ENCODE results near the gene P2RX7. TPM values are rescaled to one million over a fixed set of nuclear protein-coding genes. Genes with fewer than 3 reads are reported as not detected.

The P2RX7 gene
- polyA plus RNA-seq, 3 donors: 12.3 to 66.3 (median 20.5) TPM

DNA sequence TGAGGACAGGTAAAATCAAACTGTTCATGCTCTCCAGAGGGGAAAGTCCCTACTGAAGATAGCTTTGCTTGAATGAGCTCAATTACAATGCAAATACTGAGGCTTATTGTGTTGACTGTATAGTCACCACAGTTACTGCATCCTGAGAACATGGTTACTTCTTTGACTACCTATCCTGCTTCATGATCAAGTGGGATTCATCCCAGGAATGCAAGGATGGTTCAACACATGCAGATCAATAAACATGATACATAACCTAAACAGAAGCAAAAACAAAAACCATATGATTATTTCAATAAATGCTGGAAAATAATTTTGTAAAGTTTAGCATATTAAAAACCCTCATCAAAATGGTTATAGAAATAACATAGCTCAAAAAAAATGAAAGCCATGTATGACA, 32.9 kb upstream of the P2RX7 start:
- H3K27ac ChIP-seq (ENCODE audit: low read depth in 1 of 2, low read length in 2 of 2): no peak overlapping the region

GRCh38 chr12:121102307-121102706, 30.4 kb upstream of the P2RX7 start:
- peaks cover 21 to 35% (median 28%) of the 10 kb centered on the region in 7 donors for H3K9me3 Mint-ChIP-seq
- intact Hi-C loops (cut with micrococcal nuclease): loop anchor here in 1 of 2 donors (10.0 kb wide), 1 partner anchor 458 kb away; the partner anchor contains the start of gene CABP1
- no peak overlapping the region for H3K27ac Mint-ChIP-seq
- H3K4me2 ChIP-seq (replicated peaks; ENCODE audit: extremely low read depth, low read length, poor library complexity, severe bottlenecking): no peak overlapping the region
- no peak overlapping the region for H3K9ac ChIP-seq (ENCODE audit: insufficient read depth, low read length, poor library complexity, severe bottlenecking)
- WGBS (ENCODE audit: insufficient coverage): no CpG with 5 or more reads among the region's 1 CpG
- H3K9me3 ChIP-seq (replicated peaks in 1 of 2; ENCODE audit: control insufficient read depth in 1 of 2, insufficient read depth in 1 of 2, low read length in 2 of 2): peaks cover 15 to 19% of the 10 kb centered on the region in 2 donors
- H3K27me3 ChIP-seq (ENCODE audit: control insufficient read depth in 2 of 2, insufficient read depth in 2 of 2, low read length in 2 of 2): no peaks in the 10 kb centered on the region
- H3K27ac ChIP-seq (ENCODE audit: low read depth in 1 of 2, low read length in 2 of 2): no peak overlapping the region
- H3K36me3 ChIP-seq (replicated peaks in 1 of 2; ENCODE audit: control insufficient read depth in 1 of 2, insufficient read depth in 2 of 2, low read length in 2 of 2): no peaks in the 10 kb centered on the region
- no peaks in the 10 kb centered on the region for H3K36me3 Mint-ChIP-seq
- no peaks in the 10 kb centered on the region for H3K4me1 ChIP-seq (ENCODE audit: control insufficient read depth in 1 of 2, insufficient read depth in 2 of 2, low read length in 2 of 2)
- no peak for DNase-seq
- no peaks in the 10 kb centered on the region for H3K4me1 Mint-ChIP-seq
- no peak overlapping the region for H2AFZ ChIP-seq (ENCODE audit: insufficient read depth, low read depth, low read length, poor library complexity, severe bottlenecking)
- no peak overlapping the region for H3K4me3 Mint-ChIP-seq
- TF ChIP-seq, protein P1, sequence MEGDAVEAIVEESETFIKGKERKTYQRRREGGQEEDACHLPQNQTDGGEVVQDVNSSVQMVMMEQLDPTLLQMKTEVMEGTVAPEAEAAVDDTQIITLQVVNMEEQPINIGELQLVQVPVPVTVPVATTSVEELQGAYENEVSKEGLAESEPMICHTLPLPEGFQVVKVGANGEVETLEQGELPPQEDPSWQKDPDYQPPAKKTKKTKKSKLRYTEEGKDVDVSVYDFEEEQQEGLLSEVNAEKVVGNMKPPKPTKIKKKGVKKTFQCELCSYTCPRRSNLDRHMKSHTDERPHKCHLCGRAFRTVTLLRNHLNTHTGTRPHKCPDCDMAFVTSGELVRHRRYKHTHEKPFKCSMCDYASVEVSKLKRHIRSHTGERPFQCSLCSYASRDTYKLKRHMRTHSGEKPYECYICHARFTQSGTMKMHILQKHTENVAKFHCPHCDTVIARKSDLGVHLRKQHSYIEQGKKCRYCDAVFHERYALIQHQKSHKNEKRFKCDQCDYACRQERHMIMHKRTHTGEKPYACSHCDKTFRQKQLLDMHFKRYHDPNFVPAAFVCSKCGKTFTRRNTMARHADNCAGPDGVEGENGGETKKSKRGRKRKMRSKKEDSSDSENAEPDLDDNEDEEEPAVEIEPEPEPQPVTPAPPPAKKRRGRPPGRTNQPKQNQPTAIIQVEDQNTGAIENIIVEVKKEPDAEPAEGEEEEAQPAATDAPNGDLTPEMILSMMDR (IDR thresholded peaks at IDR 0.05): no peak
- no peak overlapping the region for H3K4me3 ChIP-seq (replicated peaks in 1 of 3; ENCODE audit: low read depth in 2 of 3, low read length in 3 of 3)
- H3K27me3 Mint-ChIP-seq (ENCODE audit: low read depth in 3 of 3): peaks cover 0 to 1% (median 1%) of the 10 kb centered on the region in 3 donors
- H4K20me1 ChIP-seq (ENCODE audit: insufficient read depth, low read length): no peaks in the 10 kb centered on the region
- no peaks in the 10 kb centered on the region for H3K79me2 ChIP-seq (ENCODE audit: insufficient read depth, low read length)

More for the DNA sequence above, 32.9 kb upstream of the P2RX7 start:
- Histone ChIP-seq H3K4me3 (replicated peaks in 1 of 3; ENCODE audit: low read depth in 2 of 3, low read length in 3 of 3) (no peak overlapping the region), H3K36me3 (replicated peaks in 1 of 2; ENCODE audit: control insufficient read depth in 1 of 2, insufficient read depth in 2 of 2, low read length in 2 of 2) (no peaks in the 10 kb centered on the region), H3K79me2 (ENCODE audit: insufficient read depth, low read length) (no peaks in the 10 kb centered on the region), H2AFZ (ENCODE audit: insufficient read depth, low read depth, low read length, poor library complexity, severe bottlenecking) (no peak overlapping the region), H4K20me1 (ENCODE audit: insufficient read depth, low read length) (no peaks in the 10 kb centered on the region), H3K4me1 (ENCODE audit: control insufficient read depth in 1 of 2, insufficient read depth in 2 of 2, low read length in 2 of 2) (peaks cover 17 to 18% of the 10 kb centered on the region in 2 donors), H3K27me3 (ENCODE audit: control insufficient read depth in 2 of 2, insufficient read depth in 2 of 2, low read length in 2 of 2) (no peaks in the 10 kb centered on the region), H3K9ac (ENCODE audit: insufficient read depth, low read length, poor library complexity, severe bottlenecking) (no peak overlapping the region), H3K4me2 (replicated peaks; ENCODE audit: extremely low read depth, low read length, poor library complexity, severe bottlenecking) (no peak overlapping the region), H3K9me3 (replicated peaks in 1 of 2; ENCODE audit: control insufficient read depth in 1 of 2, insufficient read depth in 1 of 2, low read length in 2 of 2) (peaks cover 12 to 14% of the 10 kb centered on the region in 2 donors)
- peaks cover 17% of the 10 kb centered on the region for H3K4me1 Mint-ChIP-seq
- peaks cover 15 to 30% (median 23%) of the 10 kb centered on the region in 7 donors for H3K9me3 Mint-ChIP-seq
- no peak for DNase-seq
- TF ChIP-seq, protein P1 (IDR thresholded peaks at IDR 0.05): no peak
- no peaks in the 10 kb centered on the region for H3K36me3 Mint-ChIP-seq
- intact Hi-C loops (cut with micrococcal nuclease): loop anchor here (5.0 to 10.0 kb wide), 2 partner anchors 37 to 455 kb away; partner anchors contain the start of gene CABP1 (in 1 of the 2)
- H3K4me3 Mint-ChIP-seq: no peak overlapping the region
- peaks cover 7 to 8% (median 7%) of the 10 kb centered on the region in 3 donors for H3K27me3 Mint-ChIP-seq (ENCODE audit: low read depth in 3 of 3)
- H3K27ac Mint-ChIP-seq: no peak overlapping the region
